Endothelial cell of umbilical vein (primary cell): ENCODE measurements around the gene TMTC1. TPM values are rescaled to one million over a fixed set of nuclear protein-coding genes. Genes with fewer than 3 reads are reported as not detected.

Experiments used
- BruUV-seq: library from RNA; stranded (reverse); fragments of 400-500 nt; replicated peaks from 2 replicates; lab custom pipeline; 2021; lab: Mats Ljungman, UMichigan
- CTCF ChIA-PET: fragments of 300-600, 350-600 bp; sonication (Branson Sonifier 250); formaldehyde crosslinking; loops from one replicate; lab custom pipeline; 2021; ENCODE audit warnings: antibody characterized with exemption, inconsistent platforms; lab: Charles Lee
- POLR2A ChIA-PET: fragments of 300-600, 350-600 bp; sonication (Branson Sonifier 250); formaldehyde crosslinking; loops from one replicate; lab custom pipeline; 2021; ENCODE audit warnings: antibody characterized with exemption, inconsistent platforms; lab: Charles Lee
- DNase-seq: peaks from one replicate; pipeline ENCODE4 v3.0.0-alpha.2; 2011; ENCODE audit warnings: low read depth, low spot score
- FAIRE-seq: peaks from 2 replicates; lab custom pipeline; 2011; peaks lifted over from hg19 to GRCh38; lab: Jason Lieb, UNC
- H2AFZ ChIP-seq: 2 replicates; pipeline ENCODE4 v1.6.0; 2012; ENCODE audit warnings: low read depth, low read length, control low read depth, inconsistent platforms
- H3K27ac ChIP-seq: 2 replicates; pipeline ENCODE4 v1.5.1; 2011; ENCODE audit warnings: low read depth, mild to moderate bottlenecking, control low read depth, low read length, moderate library complexity; ENCODE audit not compliant: insufficient read depth
- H3K27me3 ChIP-seq, 2 experiments: 2 replicates each; pipeline versions ENCODE4 v1.6.0 to v1.6.1; 2011; ENCODE audit warnings: low read length in 2 of 2, mixed read lengths in 1 of 2; ENCODE audit not compliant: control insufficient read depth in 2 of 2, insufficient read depth in 2 of 2
- H3K36me3 ChIP-seq, 2 experiments: 2 replicates in 1 of 2; 3 replicates in 1 of 2; pipeline ENCODE4 v1.5.1; 2011; ENCODE audit warnings: low read length in 2 of 2, mild to moderate bottlenecking in 1 of 2, moderate library complexity in 1 of 2; ENCODE audit not compliant: control insufficient read depth in 2 of 2, insufficient read depth in 2 of 2; ENCODE audit errors: extremely low read depth in 1 of 2
- H3K4me1 ChIP-seq: 3 replicates; pipeline ENCODE4 v1.5.1; 2011; ENCODE audit warnings: mild to moderate bottlenecking, low read length; ENCODE audit not compliant: control insufficient read depth, insufficient read depth; ENCODE audit errors: extremely low read depth
- H3K4me2 ChIP-seq: 2 replicates; pipeline ENCODE4 v1.6.1; 2011; ENCODE audit warnings: low read length, control low read depth, mixed read lengths; ENCODE audit not compliant: insufficient read depth
- H3K4me3 ChIP-seq, 3 experiments: fragments of 200-600 bp in 1 of 3; sonication (generic), shearing (Covaris generic) in 1 of 3; replicated peaks in 1 of 3; 2 replicates each; pipeline ENCODE4 v1.5.1; 2011 to 2016; ENCODE audit warnings: control low read depth in 3 of 3, low read length in 3 of 3, mild to moderate bottlenecking in 2 of 3, inconsistent platforms in 1 of 3, low read depth in 1 of 3, moderate library complexity in 1 of 3; ENCODE audit not compliant: insufficient read depth in 1 of 3
- H3K79me2 ChIP-seq: 2 replicates; pipeline ENCODE4 v1.6.0; 2012; ENCODE audit warnings: low read length, inconsistent platforms; ENCODE audit not compliant: control insufficient read depth, insufficient read depth
- H3K9ac ChIP-seq: replicated peaks from 2 replicates; pipeline ENCODE3; 2011; ENCODE audit warnings: low read length, control low read depth; ENCODE audit not compliant: insufficient read depth; ENCODE audit errors: extremely low read depth
- H3K9me1 ChIP-seq: replicated peaks from 3 replicates; pipeline ENCODE4 v1.6.0; 2011; ENCODE audit warnings: mild to moderate bottlenecking, low read length; ENCODE audit not compliant: control insufficient read depth, insufficient read depth; ENCODE audit errors: extremely low read depth
- H3K9me3 ChIP-seq: replicated peaks from 2 replicates; pipeline ENCODE4 v1.5.1; 2012; ENCODE audit warnings: low read length, inconsistent platforms; ENCODE audit not compliant: control insufficient read depth, insufficient read depth
- H4K20me1 ChIP-seq: replicated peaks from 2 replicates; pipeline ENCODE3; 2011; ENCODE audit warnings: mild to moderate bottlenecking, low read length; ENCODE audit not compliant: control insufficient read depth, insufficient read depth; ENCODE audit errors: extremely low read depth
- EZH2 ChIP-seq: IDR thresholded peaks from 2 replicates; pipeline ENCODE4 v1.6.1; 2012; ENCODE audit warnings: borderline replicate concordance, low read depth, mild to moderate bottlenecking, moderate library complexity, low read length, inconsistent platforms; ENCODE audit not compliant: severe bottlenecking
- FOS ChIP-seq: IDR thresholded peaks from 2 replicates; pipeline ENCODE4 v1.6.1; 2011; ENCODE audit warnings: mild to moderate bottlenecking, low read length, moderate library complexity, borderline replicate concordance; ENCODE audit not compliant: insufficient read depth
- GATA2 ChIP-seq: IDR thresholded peaks from 2 replicates; pipeline ENCODE4 v1.7.0; 2011; ENCODE audit warnings: low read depth, mild to moderate bottlenecking, moderate library complexity, mixed read lengths, low read length; ENCODE audit not compliant: insufficient read length, insufficient read depth
- JUN ChIP-seq: IDR thresholded peaks from 2 replicates; pipeline ENCODE4 v1.6.1; 2011; ENCODE audit warnings: borderline replicate concordance, low read depth; ENCODE audit not compliant: insufficient read length, insufficient read depth
- MYC ChIP-seq: IDR thresholded peaks from one replicate; pipeline ENCODE4 v1.6.1; 2011; ENCODE audit warnings: mild to moderate bottlenecking, low read depth, low read length
- POLR2A ChIP-seq: IDR thresholded peaks from 2 replicates; pipeline ENCODE4 v1.6.1; 2012; ENCODE audit warnings: low read depth, mild to moderate bottlenecking, control low read depth, low read length
- POLR2AphosphoS5 ChIP-seq: IDR thresholded peaks from 2 replicates; pipeline ENCODE4 v1.6.1; 2012; ENCODE audit warnings: low read depth, mild to moderate bottlenecking, control low read depth, low read length, moderate library complexity; ENCODE audit not compliant: insufficient read depth
- dilution Hi-C: fragments of 300-500 bp; cut with MboI; formaldehyde crosslinking; loops from one replicate; pipeline ENCODE4 v1.15.0; 2019; ENCODE audit warnings: low sequenced_read_pairs; ENCODE audit not compliant: extremely low pct_ligation_motif_present
- intact Hi-C: fragments of 100-400 bp; cut with micrococcal nuclease; formaldehyde crosslinking; loops from one replicate; pipeline ENCODE4 v1.10.0; 2022
- polyA plus RNA-seq, 4 experiments: library from polyadenylated mRNA; depleted of rRNA in 3 of 4; stranded (reverse) in 3 of 4; unstranded in 1 of 4; fragments of >200 nt; gene quantifications; 2 replicates each; pipeline versions ENCODE4 v1.2.1 to v1.2.3, GENCODE V29; 2011 to 2012; ENCODE audit warnings: missing spikeins in 1 of 4
- total RNA-seq: library from RNA; stranded (reverse); gene quantifications from 2 replicates; pipeline ENCODE4 v1.2.3, GENCODE V29; 2021
- TF ChIP-seq, protein P1 (sequence below): IDR thresholded peaks from 2 replicates; pipeline ENCODE4 v1.6.1; 2011; ENCODE audit not compliant: insufficient read depth, insufficient read length
- TF ChIP-seq, protein P2 (sequence below), 2 donors: IDR thresholded peaks; 1 replicate in 1 of 2; 2 replicates in 1 of 2; pipeline ENCODE4 v1.5.1; 2011; ENCODE audit warnings: low read length in 2 of 2, mild to moderate bottlenecking in 2 of 2, moderate library complexity in 2 of 2, control low read depth in 1 of 2, inconsistent platforms in 1 of 2, low read depth in 1 of 2; ENCODE audit not compliant: insufficient read depth in 1 of 2; ENCODE audit errors: extremely low read depth in 1 of 2

The TMTC1 gene
- total and polyA plus RNA-seq, 2 donors (not counting 3 experiments of a cell fraction or from before 2014, with no cell fraction given): 5.4 to 5.9 TPM

DNA sequence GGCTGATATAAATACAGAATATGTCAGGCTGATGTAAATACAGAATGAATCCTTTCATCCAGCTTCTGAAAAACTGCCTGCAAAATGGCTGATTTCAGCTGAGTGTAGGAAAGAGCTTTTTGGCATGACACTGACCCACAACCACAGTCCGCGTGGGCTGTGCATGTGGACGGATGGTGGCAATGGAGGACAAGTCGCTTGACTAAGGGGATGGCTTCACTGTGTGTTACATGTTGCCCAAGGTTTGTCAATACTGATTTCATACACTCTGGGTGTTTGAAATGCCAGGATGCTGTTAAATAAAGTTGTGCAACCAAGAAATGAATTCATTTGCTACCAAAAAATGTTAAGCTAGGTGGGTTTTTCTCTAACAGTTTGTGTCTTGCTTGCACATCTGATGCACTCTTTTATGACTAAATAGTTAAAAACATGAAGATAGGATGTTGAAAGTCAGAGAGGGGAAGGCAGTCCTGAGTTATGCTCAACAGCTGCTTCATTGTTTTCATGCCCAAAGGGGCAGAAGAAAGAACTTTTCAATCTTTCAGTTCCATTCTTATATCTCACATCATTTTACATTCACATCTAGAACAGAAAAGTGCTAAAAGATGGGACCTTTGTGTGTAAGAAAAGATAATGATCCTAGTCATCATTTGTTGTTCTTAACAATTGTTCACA is 249.8 kb downstream of the TMTC1 start:
- Histone ChIP-seq H3K79me2 (no peaks in the 10 kb centered on the region), H3K4me2 (no peak overlapping the region), H3K27ac (no peak overlapping the region), H4K20me1 (no peaks in the 10 kb centered on the region), H3K4me1 (no peaks in the 10 kb centered on the region), H3K9ac (no peak overlapping the region), H2AFZ (no peak overlapping the region), H3K27me3 (no peaks in the 10 kb centered on the region), H3K9me3 (no peaks in the 10 kb centered on the region), H3K36me3 (no peaks in the 10 kb centered on the region), H3K4me3 (no peak overlapping the region), H3K9me1 (no peaks in the 10 kb centered on the region)
- dilution Hi-C loops (no loop called here), intact Hi-C loops (no loop called here)
- TF ChIP-seq FOS (no peak), POLR2A (no peak), EZH2 (no peak), POLR2AphosphoS5 (no peak), MYC (no peak), JUN (no peak), GATA2 (no peak)
- TF ChIP-seq, protein P1, sequence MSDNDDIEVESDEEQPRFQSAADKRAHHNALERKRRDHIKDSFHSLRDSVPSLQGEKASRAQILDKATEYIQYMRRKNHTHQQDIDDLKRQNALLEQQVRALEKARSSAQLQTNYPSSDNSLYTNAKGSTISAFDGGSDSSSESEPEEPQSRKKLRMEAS: no peak
- TF ChIP-seq, protein P2, sequence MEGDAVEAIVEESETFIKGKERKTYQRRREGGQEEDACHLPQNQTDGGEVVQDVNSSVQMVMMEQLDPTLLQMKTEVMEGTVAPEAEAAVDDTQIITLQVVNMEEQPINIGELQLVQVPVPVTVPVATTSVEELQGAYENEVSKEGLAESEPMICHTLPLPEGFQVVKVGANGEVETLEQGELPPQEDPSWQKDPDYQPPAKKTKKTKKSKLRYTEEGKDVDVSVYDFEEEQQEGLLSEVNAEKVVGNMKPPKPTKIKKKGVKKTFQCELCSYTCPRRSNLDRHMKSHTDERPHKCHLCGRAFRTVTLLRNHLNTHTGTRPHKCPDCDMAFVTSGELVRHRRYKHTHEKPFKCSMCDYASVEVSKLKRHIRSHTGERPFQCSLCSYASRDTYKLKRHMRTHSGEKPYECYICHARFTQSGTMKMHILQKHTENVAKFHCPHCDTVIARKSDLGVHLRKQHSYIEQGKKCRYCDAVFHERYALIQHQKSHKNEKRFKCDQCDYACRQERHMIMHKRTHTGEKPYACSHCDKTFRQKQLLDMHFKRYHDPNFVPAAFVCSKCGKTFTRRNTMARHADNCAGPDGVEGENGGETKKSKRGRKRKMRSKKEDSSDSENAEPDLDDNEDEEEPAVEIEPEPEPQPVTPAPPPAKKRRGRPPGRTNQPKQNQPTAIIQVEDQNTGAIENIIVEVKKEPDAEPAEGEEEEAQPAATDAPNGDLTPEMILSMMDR (IDR thresholded peaks at IDR 0.05; ENCODE audit: extremely low read depth in 1 of 2, insufficient read depth in 1 of 2, low read depth in 1 of 2, low read length in 2 of 2): no peak
- POLR2A ChIA-PET: no interaction called here
- FAIRE-seq (no peak), DNase-seq (no peak)
- no TSS peak for BruUV-seq
- CTCF ChIA-PET: interaction anchor here (1.1 kb wide), 1 partner anchor 14 kb away, joined by 3 read pairs; no protein-coding TSS in a partner anchor
